Measurements from ENCODE around the gene POGZ. TPM values are rescaled to one million over a fixed set of nuclear protein-coding genes. Genes with fewer than 3 reads are reported as not detected.
A peak's percentile ranks its signal among the peaks of the same experiment; 100 is the strongest.

POGZ gene
- total and polyA plus RNA-seq, 2 of the 13 experiments (the other 11 are each of a cell fraction or from before 2014, with no cell fraction given): 15.3 to 45.6 TPM

DNA sequence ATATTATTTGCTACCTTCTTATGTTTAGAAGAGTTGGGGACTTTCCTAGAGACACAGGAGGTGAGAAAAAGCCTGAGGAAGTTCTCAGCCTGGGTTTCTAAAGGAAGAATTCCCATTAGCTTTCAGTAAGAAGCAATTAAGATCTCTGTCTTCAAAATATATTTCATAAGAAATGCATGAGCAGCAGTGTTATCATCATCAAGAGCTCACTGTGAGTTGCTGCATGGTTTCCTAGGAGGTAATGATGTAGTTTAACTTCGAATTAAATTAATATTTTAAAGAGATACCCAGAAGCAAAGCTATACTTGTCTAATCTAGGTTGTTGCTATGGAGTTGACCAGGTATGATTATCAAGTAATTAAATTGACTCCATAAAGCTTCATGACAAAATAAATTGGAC lies 5.7 kb upstream of the POGZ start:
- TF ChIP-seq GLI4 (CRISPR knock-in tag; IDR thresholded peaks at IDR 0.05; ENCODE audit: borderline replicate concordance) (no peak), NFIC (IDR thresholded peaks at IDR 0.05; ENCODE audit: low read length) (no peak), TRIM24 (CRISPR knock-in tag; IDR thresholded peaks at IDR 0.05) (no peak), ZNF563 (CRISPR knock-in tag; IDR thresholded peaks at IDR 0.05) (no peak), CHD4 (IDR thresholded peaks at IDR 0.05; ENCODE audit: borderline replicate concordance, low read length) (no peak), ZNF160 (CRISPR knock-in tag; IDR thresholded peaks at IDR 0.05) (no peak), WIZ (CRISPR knock-in tag; IDR thresholded peaks at IDR 0.05) (no peak), PAX8 (CRISPR knock-in tag; IDR thresholded peaks at IDR 0.05; ENCODE audit: borderline replicate concordance) (no peak), FOXM1 (CRISPR knock-in tag; IDR thresholded peaks at IDR 0.05) (no peak), HIVEP1 (CRISPR knock-in tag; IDR thresholded peaks at IDR 0.05) (no peak)
- Histone ChIP-seq H2AFZ (ENCODE audit: low read length) (no peak overlapping the region), H3K27me3 (ENCODE audit: control insufficient read depth in 1 of 2, insufficient read depth in 2 of 2, low read length in 2 of 2) (peaks cover 0 to 2% of the 10 kb centered on the region in 2 experiments; a peak in 1 of 5 replicates), H3K4me2 (ENCODE audit: low read depth, low read length) (no peak overlapping the region), H3K36me3 (replicated peaks in 1 of 2; ENCODE audit: control insufficient read depth in 1 of 2, insufficient read depth in 2 of 2, low read length in 2 of 2) (no peaks in the 10 kb centered on the region), H3K4me3 (replicated peaks in 1 of 3; ENCODE audit: insufficient read depth in 1 of 3, low read depth in 2 of 3, low read length in 3 of 3) (no peak overlapping the region), H3K9ac (ENCODE audit: insufficient read depth, low read depth, low read length) (no peak overlapping the region), H3K27ac (ENCODE audit: extremely low read length, insufficient read depth, low read length) (no peak overlapping the region), H4K20me1 (ENCODE audit: insufficient read depth, low read length) (no peaks in the 10 kb centered on the region), H3K4me1 (ENCODE audit: insufficient read depth, low read length) (peaks cover 3% of the 10 kb centered on the region), H3K9me3 (ENCODE audit: low read length) (no peaks in the 10 kb centered on the region), H3K79me2 (ENCODE audit: insufficient read depth, low read length) (no peaks in the 10 kb centered on the region)
- ATAC-seq (no peak), FAIRE-seq (no peak), DNase-seq (ENCODE audit: low spot score) (no peak)
- intact Hi-C loops (cut with micrococcal nuclease; ENCODE audit: unreplicated experiment) (no loop called here), in situ Hi-C loops (cut with HindIII; ENCODE audit: extremely low pct_ligation_motif_present, low pct_unique_long_range_greater_than_20kb) (no loop called here)
- WGBS (ENCODE audit: low lambda C conversion rate): 4% methylated on average over 1 of the region's 1 CpG
- ChIA-PET POLR2A (no interaction called here), CTCF (ENCODE audit: low intra/inter-chr PET ratio, low total read pairs) (no interaction called here)
- BruUV-seq (replicated peaks): no TSS peak

DNA sequence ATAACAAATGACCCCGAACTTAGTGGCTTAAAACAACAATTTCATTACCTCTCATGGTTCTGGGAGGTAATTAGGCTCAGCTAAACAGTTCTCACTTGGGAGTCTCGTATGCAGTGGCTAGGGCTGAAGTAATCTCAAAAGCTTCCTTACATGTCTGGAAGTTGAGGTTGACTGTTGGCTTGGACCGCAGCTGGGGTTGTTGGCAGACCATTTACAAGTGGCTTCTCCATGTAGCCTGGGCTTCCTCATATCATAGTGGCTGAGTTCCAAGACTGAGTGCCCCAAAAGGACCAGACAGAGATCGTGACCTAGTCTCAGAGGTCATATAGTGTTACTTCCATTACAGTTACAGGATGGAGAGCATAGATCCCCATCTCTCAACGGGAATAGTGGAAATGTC lies 2.4 kb upstream of the POGZ start:
- H4K20me1 ChIP-seq (ENCODE audit: insufficient read depth, low read length): 0 out of 2 replicates have a peak, but pooled peaks cover 8% of the 10 kb centered on the region
- ChIA-PET POLR2A (no interaction called here), CTCF (ENCODE audit: low intra/inter-chr PET ratio, low total read pairs) (no interaction called here)
- H3K4me1 ChIP-seq (ENCODE audit: insufficient read depth, low read length): peaks cover 19% of the 10 kb centered on the region
- BruUV-seq (replicated peaks): no TSS peak
- DNase-seq (ENCODE audit: low spot score) (no peak), FAIRE-seq (no peak), ATAC-seq (no peak)
- no peak overlapping the region for H3K27ac ChIP-seq (ENCODE audit: extremely low read length, insufficient read depth, low read length)
- peak overlapping the region; percentile 39 for H2AFZ ChIP-seq (ENCODE audit: low read length)
- in situ Hi-C loops (cut with HindIII; ENCODE audit: extremely low pct_ligation_motif_present, low pct_unique_long_range_greater_than_20kb): no loop called here
- H3K79me2 ChIP-seq (ENCODE audit: insufficient read depth, low read length): peaks cover 15% of the 10 kb centered on the region
- H3K4me2 ChIP-seq (ENCODE audit: low read depth, low read length): no peak overlapping the region
- 47% methylated on average over 5 of the region's 5 CpGs for WGBS (ENCODE audit: low lambda C conversion rate)
- H3K36me3 ChIP-seq (replicated peaks in 1 of 2; ENCODE audit: control insufficient read depth in 1 of 2, insufficient read depth in 2 of 2, low read length in 2 of 2): no peaks in the 10 kb centered on the region
- H3K9ac ChIP-seq (ENCODE audit: insufficient read depth, low read depth, low read length): no peak overlapping the region
- H3K4me3 ChIP-seq (replicated peaks in 1 of 3; ENCODE audit: insufficient read depth in 1 of 3, low read depth in 2 of 3, low read length in 3 of 3): no peak overlapping the region
- H3K9me3 ChIP-seq (ENCODE audit: low read length): no peaks in the 10 kb centered on the region
- intact Hi-C loops (cut with micrococcal nuclease; ENCODE audit: unreplicated experiment): no loop called here
- H3K27me3 ChIP-seq (ENCODE audit: control insufficient read depth in 1 of 2, insufficient read depth in 2 of 2, low read length in 2 of 2): peaks cover 0 to 2% of the 10 kb centered on the region in 2 experiments; a peak in 1 of 5 replicates
- TF ChIP-seq KAT7 (CRISPR knock-in tag; IDR thresholded peaks at IDR 0.05; ENCODE audit: borderline replicate concordance): no peak
- no peak for TF ChIP-seq CEBPG (CRISPR knock-in tag; IDR thresholded peaks at IDR 0.05)
- no peak for TF ChIP-seq ZFP37 (CRISPR knock-in tag; IDR thresholded peaks at IDR 0.05; ENCODE audit: borderline replicate concordance)
- TF ChIP-seq ZNF605 (CRISPR knock-in tag; IDR thresholded peaks at IDR 0.05): no peak
- TF ChIP-seq GABPA (IDR thresholded peaks at IDR 0.05; ENCODE audit: low read depth, low read length): no peak
- no peak for TF ChIP-seq GABPA (CRISPR knock-in tag; IDR thresholded peaks at IDR 0.05; ENCODE audit: low read depth)
- TF ChIP-seq ZNF616 (CRISPR knock-in tag; IDR thresholded peaks at IDR 0.05; ENCODE audit: low read depth): no peak
- TF ChIP-seq, protein P1, sequence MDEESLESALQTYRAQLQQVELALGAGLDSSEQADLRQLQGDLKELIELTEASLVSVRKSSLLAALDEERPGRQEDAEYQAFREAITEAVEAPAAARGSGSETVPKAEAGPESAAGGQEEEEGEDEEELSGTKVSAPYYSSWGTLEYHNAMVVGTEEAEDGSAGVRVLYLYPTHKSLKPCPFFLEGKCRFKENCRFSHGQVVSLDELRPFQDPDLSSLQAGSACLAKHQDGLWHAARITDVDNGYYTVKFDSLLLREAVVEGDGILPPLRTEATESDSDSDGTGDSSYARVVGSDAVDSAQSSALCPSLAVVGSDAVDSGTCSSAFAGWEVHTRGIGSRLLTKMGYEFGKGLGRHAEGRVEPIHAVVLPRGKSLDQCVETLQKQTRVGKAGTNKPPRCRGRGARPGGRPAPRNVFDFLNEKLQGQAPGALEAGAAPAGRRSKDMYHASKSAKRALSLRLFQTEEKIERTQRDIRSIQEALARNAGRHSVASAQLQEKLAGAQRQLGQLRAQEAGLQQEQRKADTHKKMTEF (CRISPR knock-in tag; IDR thresholded peaks at IDR 0.05): no peak
- TF ChIP-seq ISL2 (CRISPR knock-in tag; IDR thresholded peaks at IDR 0.05): no peak
- TF ChIP-seq FOXO1 (CRISPR knock-in tag; IDR thresholded peaks at IDR 0.05): no peak
- TF ChIP-seq REPIN1 (CRISPR knock-in tag; IDR thresholded peaks at IDR 0.05; ENCODE audit: borderline replicate concordance, low read depth): no peak

Measured in HepG2 (cell line).